ENCODE data around the gene TMEM107. TPM values are rescaled to one million over a fixed set of nuclear protein-coding genes. Genes with fewer than 3 reads are reported as not detected.
A peak's percentile ranks its signal among the peaks of the same experiment; 100 is the strongest.

Gene TMEM107
- total RNA-seq, 1 experiment from 2014 or later = 30.1 TPM

DNA sequence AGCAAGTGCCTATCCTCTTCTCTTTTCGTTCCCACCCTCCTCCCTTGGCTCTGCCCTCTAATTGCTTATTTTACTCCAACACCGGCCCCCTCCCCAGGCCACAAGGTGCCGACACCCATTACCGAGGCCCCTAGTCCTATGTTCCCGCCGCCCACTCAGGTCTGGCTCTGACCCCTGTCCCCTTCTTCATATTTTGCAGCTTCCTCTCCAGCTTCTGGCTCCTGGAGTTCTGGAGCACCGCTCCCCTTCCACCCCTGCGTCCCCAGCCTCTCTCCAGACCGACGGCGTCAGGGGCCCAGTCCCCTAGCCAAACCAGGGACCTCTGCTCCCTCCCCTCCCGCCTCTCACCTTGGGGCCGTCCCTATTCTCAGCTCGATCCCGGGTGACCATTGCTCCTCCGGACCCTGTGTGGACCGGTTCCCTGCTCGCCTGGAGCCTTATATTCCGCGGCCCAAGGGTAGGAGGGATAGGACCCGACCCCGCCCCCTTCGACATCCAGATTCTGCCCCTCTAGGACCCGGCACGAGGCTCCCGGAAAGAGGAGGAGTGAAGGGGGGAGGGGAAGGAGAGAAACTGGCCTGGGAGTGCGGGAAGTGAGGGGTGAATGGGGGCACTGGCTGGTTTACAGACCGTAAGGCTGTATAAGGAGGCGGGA, 52.4 kb downstream of the TMEM107 start, which contains the start of gene HES7:
Gene HES7 (minus strand): TSS at position 412 of the 655 bp plus-strand sequence. CDS start 22 bp downstream, at position 390.
- RAD21 ChIA-PET (ENCODE audit: low non-redundant PET in 1 of 2, low total read pairs in 2 of 2, uncharacterized antibody in 2 of 2, unreplicated experiment in 2 of 2) = no interaction called here
- no peak for TF ChIP-seq JUND (IDR thresholded peaks at IDR 0.05)
- no peak for TF ChIP-seq CBX3 (IDR thresholded peaks at IDR 0.05; ENCODE audit: low read depth)
- TF ChIP-seq CTCF (IDR thresholded peaks at IDR 0.05 in 2 of 3, conservative IDR thresholded peaks at IDR 0.05 in 1 of 3; ENCODE audit: borderline replicate concordance in 1 of 3, insufficient read depth in 1 of 3, low read depth in 2 of 3, low read length in 2 of 3) = no peak
- TF ChIP-seq POLR2AphosphoS5 (IDR thresholded peaks at IDR 0.05; ENCODE audit: low read depth, low read length) = no peak
- no peak for TF ChIP-seq FOSL1 (IDR thresholded peaks at IDR 0.05; ENCODE audit: low read depth)
- no peak for TF ChIP-seq TCF7L2 (IDR thresholded peaks at IDR 0.05; ENCODE audit: borderline replicate concordance, extremely low read depth, insufficient read depth, insufficient read length)
- no peak for TF ChIP-seq ELF1 (IDR thresholded peaks at IDR 0.05; ENCODE audit: borderline replicate concordance, low read depth)
- TF ChIP-seq EZH2phosphoT487 (IDR thresholded peaks at IDR 0.05; ENCODE audit: borderline replicate concordance) = no peak
- no peak for TF ChIP-seq MAX (IDR thresholded peaks at IDR 0.05)
- Histone ChIP-seq H3K4me1 (ENCODE audit: control insufficient read depth in 1 of 2, insufficient read depth in 2 of 2, low read length in 2 of 2) (peaks cover 26 to 79% of the 10 kb centered on the region in 2 experiments), H3K27ac (ENCODE audit: low read depth, low read length) (no peak within 1 kb of the TSS), H4K20me1 (ENCODE audit: insufficient read depth) (peaks cover 3% of the 10 kb centered on the region; the same call in 1 of the 2 replicates), H3K36me3 (ENCODE audit: control insufficient read depth in 1 of 2, insufficient read depth in 2 of 2, low read length in 2 of 2) (no peaks in the 10 kb centered on the region), H2AFZ (ENCODE audit: low read depth, low read length, poor library complexity, severe bottlenecking) (no peak within 1 kb of the TSS), H3K27me3 (ENCODE audit: insufficient read depth, low read length) (no peaks in the 10 kb centered on the region), H3K4me3 (replicated peaks in 1 of 2; ENCODE audit: low read depth in 1 of 2, low read length in 2 of 2) (peak within 1 kb of the TSS; percentile 52 to 61), H3K9me3 (ENCODE audit: control insufficient read depth in 1 of 2, insufficient read depth in 1 of 2, low read depth in 1 of 2, low read length in 2 of 2) (no peaks in the 10 kb centered on the region), H3K9ac (ENCODE audit: low read length) (peak within 1 kb of the TSS; percentile 51), H3K9me2 (ENCODE audit: insufficient read depth) (no peaks in the 10 kb centered on the region), H3K79me2 (ENCODE audit: insufficient read depth, low read length) (no peaks in the 10 kb centered on the region), H3K4me2 (ENCODE audit: low read length) (peak within 1 kb of the TSS; percentile 92)
- no peak for ATAC-seq
- intact Hi-C loops (cut with micrococcal nuclease) = loop anchor here (10.0 kb wide), 1 partner anchor 261 kb away; the partner anchor contains the start of gene RPL26
- BruUV-seq (replicated peaks) = no TSS peak
- no peak for DNase-seq (ENCODE audit: low read depth, low spot score)
- CTCF ChIA-PET = no interaction called here
- POLR2A ChIA-PET = interaction anchor here (2.5 kb wide), 1 partner anchor 49 kb away, joined by 13 read pairs; no protein-coding TSS in a partner anchor
